Measurements from ENCODE around the gene PARD3.
"Not testable (repeated sequence)": the region's sequence is repeated elsewhere in the genome, so short reads cannot be mapped to it uniquely, and the experiment has no call there.

Gene PARD3

GRCh38 chr10:34432589-34432988 lies 382.5 kb downstream of the PARD3 start:
- no peak overlapping the region for H3K4me3 ChIP-seq (ENCODE audit: low read depth, low read length)
- no peaks in the 10 kb centered on the region for H3K9me3 ChIP-seq (ENCODE audit: severe bottlenecking)
- H3K36me3 ChIP-seq = no peaks in the 10 kb centered on the region
- no peak for TF ChIP-seq CTCF (IDR thresholded peaks at IDR 0.05; ENCODE audit: low read depth, low read length)
- no peak overlapping the region for H3K27ac ChIP-seq
- no peak for DNase-seq
- no peaks in the 10 kb centered on the region for H3K27me3 ChIP-seq (ENCODE audit: insufficient read depth, low read depth, severe bottlenecking)

GRCh38 chr10:34430685-34431084 lies 384.4 kb downstream of the PARD3 start:
- Histone ChIP-seq H3K27ac (no peak overlapping the region), H3K4me3 (ENCODE audit: low read depth, low read length) (no peak overlapping the region), H3K27me3 (ENCODE audit: insufficient read depth, low read depth, severe bottlenecking) (no peaks in the 10 kb centered on the region), H3K9me3 (ENCODE audit: severe bottlenecking) (no peaks in the 10 kb centered on the region), H3K36me3 (no peaks in the 10 kb centered on the region)
- TF ChIP-seq CTCF (IDR thresholded peaks at IDR 0.05; ENCODE audit: low read depth, low read length) = no peak
- no peak for DNase-seq

- Histone ChIP-seq H3K4me3 (ENCODE audit: low read depth, low read length) (no peak overlapping the region), H3K36me3 (no peaks in the 10 kb centered on the region), H3K27ac (no peak overlapping the region), H3K27me3 (ENCODE audit: insufficient read depth, low read depth, severe bottlenecking) (no peaks in the 10 kb centered on the region), H3K9me3 (ENCODE audit: severe bottlenecking) (no peaks in the 10 kb centered on the region)
- DNase-seq = no peak
- TF ChIP-seq CTCF (IDR thresholded peaks at IDR 0.05; ENCODE audit: low read depth, low read length) = no peak
Observed at GRCh38 chr10:34428501-34428900, 386.6 kb downstream of the PARD3 start.

GRCh38 chr10:34427911-34428216 lies 387.2 kb downstream of the PARD3 start:
- no peaks in the 10 kb centered on the region for H3K36me3 ChIP-seq
- H3K9me3 ChIP-seq (ENCODE audit: severe bottlenecking) = no peaks in the 10 kb centered on the region
- H3K4me3 ChIP-seq (ENCODE audit: low read depth, low read length) = no peak overlapping the region
- no peaks in the 10 kb centered on the region for H3K27me3 ChIP-seq (ENCODE audit: insufficient read depth, low read depth, severe bottlenecking)
- no peak for DNase-seq
- TF ChIP-seq CTCF (IDR thresholded peaks at IDR 0.05; ENCODE audit: low read depth, low read length) = no peak
- H3K27ac ChIP-seq = no peak overlapping the region

GRCh38 chr10:34427158-34427910 lies 387.8 kb downstream of the PARD3 start:
- not testable (repeated sequence) for H3K9me3 ChIP-seq (ENCODE audit: severe bottlenecking); DNase-seq; H3K4me3 ChIP-seq (ENCODE audit: low read depth, low read length); H3K27me3 ChIP-seq (ENCODE audit: insufficient read depth, low read depth, severe bottlenecking); H3K36me3 ChIP-seq; H3K27ac ChIP-seq

- not testable (repeated sequence) for H3K27me3 ChIP-seq (ENCODE audit: insufficient read depth, low read depth, severe bottlenecking); H3K27ac ChIP-seq; H3K9me3 ChIP-seq (ENCODE audit: severe bottlenecking); H3K36me3 ChIP-seq; H3K4me3 ChIP-seq (ENCODE audit: low read depth, low read length); DNase-seq
Observed at GRCh38 chr10:34426538-34427157, 388.4 kb downstream of the PARD3 start.

GRCh38 chr10:34426041-34426440 lies 389.1 kb downstream of the PARD3 start:
- no peak for TF ChIP-seq CTCF (IDR thresholded peaks at IDR 0.05; ENCODE audit: low read depth, low read length)
- Histone ChIP-seq H3K27ac (no peak overlapping the region), H3K4me3 (ENCODE audit: low read depth, low read length) (no peak overlapping the region), H3K9me3 (ENCODE audit: severe bottlenecking) (no peaks in the 10 kb centered on the region), H3K27me3 (ENCODE audit: insufficient read depth, low read depth, severe bottlenecking) (no peaks in the 10 kb centered on the region), H3K36me3 (no peaks in the 10 kb centered on the region)
- DNase-seq = no peak

Measured in WERI-Rb-1 (cell line).